AG04449 (cell line): Measurements from ENCODE around the gene SOX18.

ENCODE experiments used
- CTCF ChIA-PET: fragments of 350-600 bp; formaldehyde crosslinking; extraction: SDS; loops from one replicate; lab custom pipeline; 2021; ENCODE audit warnings: antibody characterized with exemption; lab: Yijun Ruan, JAX
- POLR2A ChIA-PET: fragments of 400-600, 350-600 bp; formaldehyde crosslinking; extraction: SDS; loops from one replicate; lab custom pipeline; 2020; ENCODE audit warnings: antibody characterized with exemption, inconsistent platforms; lab: Yijun Ruan, JAX
- DNase-seq: peaks from one replicate; pipeline ENCODE4 v3.0.0-alpha.2; 2010; ENCODE audit warnings: low read depth, low spot score
- H3K4me3 ChIP-seq: 2 replicates; pipeline ENCODE4 v1.5.1; 2011; ENCODE audit warnings: low read depth, mild to moderate bottlenecking, control low read depth, low read length
- CTCF ChIP-seq: IDR thresholded peaks from one replicate; pipeline ENCODE4 v1.5.1; 2011; ENCODE audit warnings: mild to moderate bottlenecking, moderate library complexity, low read length, control low read depth, inconsistent platforms; ENCODE audit not compliant: insufficient read depth; ENCODE audit errors: missing control alignments

The SOX18 gene

GRCh38 chr20:64048402-64049044 lies 916 bp downstream of the SOX18 start:
- ChIA-PET POLR2A (no interaction called here), CTCF (interaction anchor here (1.4 kb wide), 1 partner anchor 73 kb away, joined by 3 read pairs; no protein-coding TSS in a partner anchor)
- no peak for TF ChIP-seq CTCF
- no peak for DNase-seq
- no peak overlapping the region for H3K4me3 ChIP-seq

- no peak for DNase-seq
- TF ChIP-seq CTCF, result no peak
- ChIA-PET POLR2A (no interaction called here), CTCF (interaction anchor here (1.3 kb wide), 1 partner anchor 10 kb away, joined by 4 read pairs; no protein-coding TSS in a partner anchor)
- no peak overlapping the region for H3K4me3 ChIP-seq
Observed at GRCh38 chr20:64047968-64048401, 1.5 kb downstream of the SOX18 start.

- POLR2A ChIA-PET, result no interaction called here
Observed at GRCh38 chr20:64047046-64047389, 2.4 kb downstream of the SOX18 start.

GRCh38 chr20:64045346-64046011 lies 4.0 kb downstream of the SOX18 start:
- no peak for TF ChIP-seq CTCF
- CTCF ChIA-PET, result interaction anchor here (0.8 to 2.6 kb wide), 4 partner anchors 9 to 76 kb away, joined by 3 to 11 read pairs (median 7); no protein-coding TSS in a partner anchor
- no peak for DNase-seq
- POLR2A ChIA-PET, result no interaction called here
- H3K4me3 ChIP-seq, result no peak overlapping the region

More at GRCh38 chr20:64047046-64047389, 2.4 kb downstream of the SOX18 start:
- DNase-seq, result no peak
- TF ChIP-seq CTCF, result no peak
- no peak overlapping the region for H3K4me3 ChIP-seq
- CTCF ChIA-PET, result interaction anchor here (0.9 to 1.3 kb wide), 2 partner anchors 9 to 11 kb away, joined by 3 to 4 read pairs; no protein-coding TSS in a partner anchor

GRCh38 chr20:64044484-64045247 lies 4.8 kb downstream of the SOX18 start:
- DNase-seq, result no peak
- CTCF ChIA-PET, result interaction anchor here (0.8 to 2.6 kb wide), 5 partner anchors 8 to 77 kb away, joined by 3 to 11 read pairs (median 6); no protein-coding TSS in a partner anchor
- H3K4me3 ChIP-seq, result no peak overlapping the region
- TF ChIP-seq CTCF, result no peak
- POLR2A ChIA-PET, result no interaction called here

GRCh38 chr20:64043768-64044167 lies 5.7 kb downstream of the SOX18 start:
- TF ChIP-seq CTCF, result no peak
- DNase-seq, result no peak
- CTCF ChIA-PET, result interaction anchor here (1.2 to 2.6 kb wide), 3 partner anchors 9 to 14 kb away, joined by 4 to 11 read pairs (median 4); no protein-coding TSS in a partner anchor
- H3K4me3 ChIP-seq, result no peak overlapping the region
- POLR2A ChIA-PET, result interaction anchor here (0.7 kb wide), 1 partner anchor 44 kb away, joined by 3 read pairs; no protein-coding TSS in a partner anchor
